Loucy (cell line): ENCODE measurements around the gene NRF1.

Experiments
- H2AFZ ChIP-seq: fragments of 200-600 bp; sonication (generic); 2 replicates; pipeline ENCODE4 v1.6.0; 2016; ENCODE audit warnings: antibody characterized with exemption, mild to moderate bottlenecking, low read length, moderate library complexity
- H3F3A ChIP-seq: fragments of 200-600 bp; 2 replicates; pipeline ENCODE4 v1.6.0; 2016; ENCODE audit warnings: antibody characterized with exemption, low read depth, mild to moderate bottlenecking
- H3K27me3 ChIP-seq: fragments of 200-600 bp; sonication (generic); 2 replicates; pipeline ENCODE4 v1.6.1; 2014; ENCODE audit warnings: low read length, mild to moderate bottlenecking; ENCODE audit not compliant: insufficient read depth, poor library complexity, severe bottlenecking
- H3K36me3 ChIP-seq: fragments of 200-600 bp; sonication (generic); 2 replicates; pipeline ENCODE4 v1.6.1; 2016; ENCODE audit warnings: low read length; ENCODE audit not compliant: insufficient read depth
- H3K4me1 ChIP-seq: fragments of 200-600 bp; sonication (generic); 2 replicates; pipeline ENCODE4 v1.5.1; 2014; ENCODE audit warnings: low read length, mild to moderate bottlenecking; ENCODE audit not compliant: insufficient read depth, poor library complexity, severe bottlenecking
- H3K4me2 ChIP-seq: fragments of 200-600 bp; sonication (generic); 2 replicates; pipeline ENCODE4 v1.6.0; 2014; ENCODE audit warnings: antibody characterized with exemption, low read length, low read depth, mild to moderate bottlenecking; ENCODE audit not compliant: poor library complexity, severe bottlenecking
- H3K4me3 ChIP-seq: fragments of 200-600 bp; sonication (generic); 2 replicates; pipeline ENCODE4 v1.5.1; 2014; ENCODE audit warnings: low read length, mild to moderate bottlenecking, mixed read lengths; ENCODE audit not compliant: poor library complexity, severe bottlenecking
- H3K79me2 ChIP-seq: fragments of 200-600 bp; sonication (generic); 2 replicates; pipeline ENCODE4 v1.6.1; 2014; ENCODE audit warnings: low read length; ENCODE audit not compliant: insufficient read depth
- H3K9ac ChIP-seq: fragments of 200-600 bp; sonication (generic); 2 replicates; pipeline ENCODE4 v1.6.0; 2014; ENCODE audit warnings: mild to moderate bottlenecking, low read depth, low read length, moderate library complexity; ENCODE audit not compliant: poor library complexity, severe bottlenecking
- H3K9me2 ChIP-seq: fragments of 200-600 bp; sonication (generic); replicated peaks from 2 replicates; pipeline ENCODE4 v1.6.1; 2016; ENCODE audit warnings: low read depth, low read length, mixed read lengths
- H3K9me3 ChIP-seq: fragments of 200-600 bp; sonication (generic); 2 replicates; pipeline ENCODE4 v1.6.1; 2014; ENCODE audit warnings: mild to moderate bottlenecking, antibody characterized with exemption, low read length, low read depth; ENCODE audit not compliant: insufficient read depth
- H4K20me1 ChIP-seq: fragments of 200-600 bp; sonication (generic); 2 replicates; pipeline ENCODE4 v1.6.0; 2014; ENCODE audit warnings: antibody characterized with exemption, low read length, mild to moderate bottlenecking; ENCODE audit not compliant: insufficient read depth, poor library complexity, severe bottlenecking
- CTCF ChIP-seq: fragments of 200-600 bp; sonication (generic); conservative IDR thresholded peaks from 2 replicates; pipeline ENCODE4 v1.5.1; 2014; ENCODE audit warnings: mild to moderate bottlenecking, antibody characterized with exemption, low read length
- EZH2phosphoT487 ChIP-seq: fragments of 200-600 bp; IDR thresholded peaks from 2 replicates; pipeline ENCODE4 v1.6.1; 2018; ENCODE audit warnings: antibody characterized with exemption, mild to moderate bottlenecking, moderate library complexity, borderline replicate concordance

NRF1 gene

GRCh38 chr7:129757991-129758390 lies 146.5 kb downstream of the NRF1 start:
- Histone ChIP-seq H3K4me3 (no peak overlapping the region), H3K4me2 (no peak overlapping the region), H4K20me1 (no peaks in the 10 kb centered on the region), H3K36me3 (peaks cover 22% of the 10 kb centered on the region; the same call in 1 of the 2 replicates), H3K79me2 (no peaks in the 10 kb centered on the region), H3K27me3 (no peaks in the 10 kb centered on the region), H3K9ac (no peak overlapping the region), H3K9me3 (no peaks in the 10 kb centered on the region), H3F3A (no peaks in the 10 kb centered on the region), H3K9me2 (no peaks in the 10 kb centered on the region), H2AFZ (no peak overlapping the region), H3K4me1 (no peaks in the 10 kb centered on the region)
- no peak for TF ChIP-seq CTCF
- TF ChIP-seq EZH2phosphoT487 = no peak

GRCh38 chr7:129762387-129762969 lies 151.0 kb downstream of the NRF1 start:
- Histone ChIP-seq H3K4me1 (peaks cover 21% of the 10 kb centered on the region), H3K9me3 (no peaks in the 10 kb centered on the region), H3K79me2 (no peaks in the 10 kb centered on the region), H3F3A (no peaks in the 10 kb centered on the region), H2AFZ (no peak overlapping the region), H3K4me3 (no peak overlapping the region), H3K4me2 (no peak overlapping the region), H3K9me2 (no peaks in the 10 kb centered on the region), H4K20me1 (no peaks in the 10 kb centered on the region), H3K9ac (no peak overlapping the region), H3K36me3 (peaks cover 6% of the 10 kb centered on the region; the same call in 1 of the 2 replicates), H3K27me3 (no peaks in the 10 kb centered on the region)
- no peak for TF ChIP-seq CTCF

DNA sequence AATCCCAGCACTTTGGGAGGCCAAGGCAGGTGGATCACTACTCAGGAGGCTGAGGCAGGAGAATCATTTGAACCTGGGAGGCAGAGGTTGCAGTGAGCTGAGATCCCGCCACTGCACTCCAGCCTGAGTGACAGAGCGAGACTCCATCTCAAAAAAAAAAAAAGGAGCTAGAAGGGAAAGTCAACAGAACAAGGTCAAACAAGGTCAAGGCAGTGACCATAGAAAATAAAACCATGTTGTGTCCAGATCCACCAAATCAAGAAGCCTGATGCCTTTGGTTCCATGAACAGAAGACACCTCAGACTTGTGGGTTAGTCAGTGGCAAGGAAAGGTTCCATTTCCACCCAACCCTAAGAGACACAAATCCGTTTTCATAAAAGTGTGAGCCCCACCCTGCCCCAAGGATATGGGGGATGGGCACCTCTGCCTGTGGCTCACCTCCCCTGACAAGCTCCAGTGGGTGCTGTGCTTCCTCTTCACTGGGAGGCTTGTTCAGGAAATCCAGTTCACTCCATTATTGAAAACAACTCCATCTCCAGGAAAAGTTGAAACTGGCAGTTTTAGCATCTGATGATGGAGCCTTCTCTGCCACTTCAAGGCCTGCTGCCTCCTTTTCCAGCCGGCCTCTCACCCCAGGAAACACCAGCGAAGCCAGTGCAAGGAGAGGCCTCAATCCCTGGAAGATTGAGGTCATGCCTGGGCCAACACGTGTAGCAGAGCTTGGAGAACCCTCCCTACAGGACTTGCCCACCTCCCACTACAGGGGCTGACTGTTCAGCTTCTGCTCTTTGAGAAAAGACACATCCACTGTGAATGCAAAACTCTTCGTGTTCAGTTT lies 152.9 kb downstream of the NRF1 start:
- 0 out of 2 replicates have a peak overlapping the region, but pooled peaks have one; percentile 28 for H2AFZ ChIP-seq
- H3F3A ChIP-seq = no peaks in the 10 kb centered on the region
- H3K79me2 ChIP-seq = no peaks in the 10 kb centered on the region
- no peak overlapping the region for H3K9ac ChIP-seq
- no peak overlapping the region for H3K4me2 ChIP-seq
- H3K27me3 ChIP-seq = no peaks in the 10 kb centered on the region
- H3K9me3 ChIP-seq = no peaks in the 10 kb centered on the region
- no peak overlapping the region for H3K4me3 ChIP-seq
- TF ChIP-seq EZH2phosphoT487 (no peak), CTCF (no peak)
- no peaks in the 10 kb centered on the region for H4K20me1 ChIP-seq
- H3K4me1 ChIP-seq = peaks cover 25% of the 10 kb centered on the region
- no peaks in the 10 kb centered on the region for H3K9me2 ChIP-seq
- no peaks in the 10 kb centered on the region for H3K36me3 ChIP-seq
